Measurements from ENCODE around the gene CCDC146. TPM values are rescaled to one million over a fixed set of nuclear protein-coding genes. Genes with fewer than 3 reads are reported as not detected.
A peak's percentile ranks its signal among the peaks of the same experiment; 100 is the strongest.

Gene CCDC146
- total and polyA plus RNA-seq, 2 of the 13 experiments (the other 11 are each of a cell fraction or from before 2014, with no cell fraction given), result 2.4 to 4.1 TPM

DNA sequence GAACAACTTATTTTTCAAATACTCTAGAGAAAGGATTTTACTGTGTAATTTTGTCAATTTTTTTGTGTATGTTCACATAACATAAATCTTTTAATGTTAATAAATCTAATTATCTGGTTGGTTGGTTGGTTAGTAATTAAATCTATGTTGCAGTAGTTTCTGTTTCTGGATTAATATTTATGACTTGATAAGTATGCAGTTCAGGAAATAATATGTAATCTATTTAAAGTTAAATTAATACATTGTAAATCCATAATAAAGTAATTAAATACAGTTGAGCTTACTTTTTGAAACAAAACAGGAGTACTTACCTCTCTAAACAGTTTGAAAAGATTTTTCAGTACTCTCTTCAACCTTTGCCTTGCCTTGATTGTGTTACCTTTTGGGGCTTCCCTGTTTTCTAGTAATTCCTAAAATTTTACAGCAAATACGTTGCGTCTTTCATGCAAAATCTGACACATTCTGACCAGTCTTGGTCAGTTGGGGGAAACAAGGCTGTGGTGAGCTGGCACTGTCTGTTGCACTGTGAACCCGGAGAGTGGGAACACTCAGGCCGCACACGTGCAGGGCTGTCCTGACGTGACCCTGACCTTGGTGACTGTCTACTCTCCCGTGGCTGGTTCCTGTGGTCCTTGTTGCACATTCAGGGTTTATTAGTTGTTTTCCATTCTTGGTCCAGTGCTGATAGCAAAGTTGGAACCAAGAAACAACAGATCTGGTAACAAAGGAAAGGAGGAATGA is 122.8 kb downstream of the CCDC146 start (continued):
- TF ChIP-seq, protein P1, sequence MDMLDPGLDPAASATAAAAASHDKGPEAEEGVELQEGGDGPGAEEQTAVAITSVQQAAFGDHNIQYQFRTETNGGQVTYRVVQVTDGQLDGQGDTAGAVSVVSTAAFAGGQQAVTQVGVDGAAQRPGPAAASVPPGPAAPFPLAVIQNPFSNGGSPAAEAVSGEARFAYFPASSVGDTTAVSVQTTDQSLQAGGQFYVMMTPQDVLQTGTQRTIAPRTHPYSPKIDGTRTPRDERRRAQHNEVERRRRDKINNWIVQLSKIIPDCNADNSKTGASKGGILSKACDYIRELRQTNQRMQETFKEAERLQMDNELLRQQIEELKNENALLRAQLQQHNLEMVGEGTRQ (IDR thresholded peaks at IDR 0.05; ENCODE audit: low read depth, low read length), result peak; percentile 12; the same call in 1 of the 2 replicates
- TF ChIP-seq, protein P1 (CRISPR knock-in tag; IDR thresholded peaks at IDR 0.05; ENCODE audit: borderline replicate concordance), result no peak

DNA sequence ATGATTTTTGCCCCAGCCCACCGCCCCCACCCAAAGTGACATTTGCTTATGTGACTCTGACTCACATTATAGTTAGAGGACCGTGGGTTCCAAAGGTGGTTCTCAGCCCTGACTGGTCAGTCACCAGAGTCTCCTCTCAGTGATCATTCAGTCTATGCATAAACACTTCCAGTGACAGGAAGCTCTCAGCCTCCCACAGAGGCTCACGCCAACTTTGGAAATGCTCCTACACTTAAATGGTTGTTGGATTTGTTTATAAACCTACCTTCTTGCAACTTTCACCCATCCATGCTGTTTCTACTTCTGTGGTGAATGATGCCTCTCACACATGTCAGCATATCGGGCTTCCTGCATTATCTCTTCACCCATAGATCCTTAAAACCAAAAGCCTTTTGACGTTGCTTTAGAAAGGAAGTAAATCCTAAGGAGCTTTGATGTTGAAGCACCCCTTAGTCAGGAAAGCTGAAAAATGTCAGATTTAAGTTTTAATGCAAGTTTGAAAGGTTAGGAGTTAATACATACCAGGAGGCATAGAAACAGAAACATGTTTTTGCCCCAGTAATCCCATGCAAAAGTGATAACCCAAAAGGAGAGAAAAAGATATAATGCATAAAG is 123.7 kb downstream of the CCDC146 start:
- H2AFZ ChIP-seq (ENCODE audit: low read length), result peak overlapping the region; percentile 49
- H3K79me2 ChIP-seq (ENCODE audit: insufficient read depth, low read length), result no peaks in the 10 kb centered on the region
- CTCF ChIA-PET (ENCODE audit: low intra/inter-chr PET ratio, low total read pairs), result no interaction called here
- peak overlapping the region; percentile 32; the same call in 1 of the 2 replicates for H3K9ac ChIP-seq (ENCODE audit: insufficient read depth, low read depth, low read length)
- peak overlapping the region; percentile 4 to 49 (median 45); a peak in 5 of 6 replicates for H3K4me3 ChIP-seq (replicated peaks in 1 of 3; ENCODE audit: insufficient read depth in 1 of 3, low read depth in 2 of 3, low read length in 3 of 3)
- peak overlapping the region; percentile 82 for H3K4me2 ChIP-seq (ENCODE audit: low read depth, low read length)
- POLR2A ChIA-PET, result interaction anchor here (1.2 kb wide), 1 partner anchor 124 kb away, joined by 3 read pairs; the partner anchor contains the start of gene CCDC146
- ATAC-seq (peak; percentile 88), FAIRE-seq (peak; percentile 32), DNase-seq (ENCODE audit: low spot score) (peak; percentile 19)
- intact Hi-C loops (cut with micrococcal nuclease; ENCODE audit: unreplicated experiment) (loop anchor here (2.0 kb wide), 1 partner anchor 85 kb away; no protein-coding TSS in a partner anchor), in situ Hi-C loops (cut with HindIII; ENCODE audit: extremely low pct_ligation_motif_present, low pct_unique_long_range_greater_than_20kb) (loop anchor here (10.0 kb wide), 1 partner anchor 121 kb away; the partner anchor contains the start of gene CCDC146)
- no peaks in the 10 kb centered on the region for H4K20me1 ChIP-seq (ENCODE audit: insufficient read depth, low read length)
- no TSS peak for BruUV-seq (replicated peaks)
- peak overlapping the region; percentile 63 for H3K27ac ChIP-seq (ENCODE audit: extremely low read length, insufficient read depth, low read length)
- TF ChIP-seq RBM39 (IDR thresholded peaks at IDR 0.05; ENCODE audit: low read depth, low read length, poor library complexity, severe bottlenecking) (no peak), IRF2 (CRISPR knock-in tag; IDR thresholded peaks at IDR 0.05) (no peak), PRMT3 (CRISPR knock-in tag; IDR thresholded peaks at IDR 0.05; ENCODE audit: borderline replicate concordance, low read depth) (no peak), SMAD9 (CRISPR knock-in tag; IDR thresholded peaks at IDR 0.05) (no peak), ZEB1 (IDR thresholded peaks at IDR 0.05; ENCODE audit: insufficient replicate concordance, low read depth) (no peak), ZNF816 (CRISPR knock-in tag; IDR thresholded peaks at IDR 0.05; ENCODE audit: borderline replicate concordance) (no peak), NCOA1 (CRISPR knock-in tag; IDR thresholded peaks at IDR 0.05) (no peak), ZNF337 (CRISPR knock-in tag; IDR thresholded peaks at IDR 0.05; ENCODE audit: borderline replicate concordance, low read depth) (no peak), FLYWCH1 (CRISPR knock-in tag; IDR thresholded peaks at IDR 0.05) (no peak)
- TF ChIP-seq, protein P2, sequence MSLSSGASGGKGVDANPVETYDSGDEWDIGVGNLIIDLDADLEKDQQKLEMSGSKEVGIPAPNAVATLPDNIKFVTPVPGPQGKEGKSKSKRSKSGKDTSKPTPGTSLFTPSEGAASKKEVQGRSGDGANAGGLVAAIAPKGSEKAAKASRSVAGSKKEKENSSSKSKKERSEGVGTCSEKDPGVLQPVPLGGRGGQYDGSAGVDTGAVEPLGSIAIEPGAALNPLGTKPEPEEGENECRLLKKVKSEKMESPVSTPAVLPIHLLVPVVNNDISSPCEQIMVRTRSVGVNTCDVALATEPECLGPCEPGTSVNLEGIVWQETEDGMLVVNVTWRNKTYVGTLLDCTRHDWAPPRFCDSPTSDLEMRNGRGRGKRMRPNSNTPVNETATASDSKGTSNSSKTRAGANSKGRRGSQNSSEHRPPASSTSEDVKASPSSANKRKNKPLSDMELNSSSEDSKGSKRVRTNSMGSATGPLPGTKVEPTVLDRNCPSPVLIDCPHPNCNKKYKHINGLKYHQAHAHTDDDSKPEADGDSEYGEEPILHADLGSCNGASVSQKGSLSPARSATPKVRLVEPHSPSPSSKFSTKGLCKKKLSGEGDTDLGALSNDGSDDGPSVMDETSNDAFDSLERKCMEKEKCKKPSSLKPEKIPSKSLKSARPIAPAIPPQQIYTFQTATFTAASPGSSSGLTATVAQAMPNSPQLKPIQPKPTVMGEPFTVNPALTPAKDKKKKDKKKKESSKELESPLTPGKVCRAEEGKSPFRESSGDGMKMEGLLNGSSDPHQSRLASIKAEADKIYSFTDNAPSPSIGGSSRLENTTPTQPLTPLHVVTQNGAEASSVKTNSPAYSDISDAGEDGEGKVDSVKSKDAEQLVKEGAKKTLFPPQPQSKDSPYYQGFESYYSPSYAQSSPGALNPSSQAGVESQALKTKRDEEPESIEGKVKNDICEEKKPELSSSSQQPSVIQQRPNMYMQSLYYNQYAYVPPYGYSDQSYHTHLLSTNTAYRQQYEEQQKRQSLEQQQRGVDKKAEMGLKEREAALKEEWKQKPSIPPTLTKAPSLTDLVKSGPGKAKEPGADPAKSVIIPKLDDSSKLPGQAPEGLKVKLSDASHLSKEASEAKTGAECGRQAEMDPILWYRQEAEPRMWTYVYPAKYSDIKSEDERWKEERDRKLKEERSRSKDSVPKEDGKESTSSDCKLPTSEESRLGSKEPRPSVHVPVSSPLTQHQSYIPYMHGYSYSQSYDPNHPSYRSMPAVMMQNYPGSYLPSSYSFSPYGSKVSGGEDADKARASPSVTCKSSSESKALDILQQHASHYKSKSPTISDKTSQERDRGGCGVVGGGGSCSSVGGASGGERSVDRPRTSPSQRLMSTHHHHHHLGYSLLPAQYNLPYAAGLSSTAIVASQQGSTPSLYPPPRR (CRISPR knock-in tag; IDR thresholded peaks at IDR 0.05; ENCODE audit: borderline replicate concordance), result no peak
- peaks cover 35% of the 10 kb centered on the region for H3K4me1 ChIP-seq (ENCODE audit: insufficient read depth, low read length)
- no peaks in the 10 kb centered on the region for H3K36me3 ChIP-seq (replicated peaks in 1 of 2; ENCODE audit: control insufficient read depth in 1 of 2, insufficient read depth in 2 of 2, low read length in 2 of 2)
- no peaks in the 10 kb centered on the region for H3K27me3 ChIP-seq (ENCODE audit: control insufficient read depth in 1 of 2, insufficient read depth in 2 of 2, low read length in 2 of 2)
- WGBS (ENCODE audit: low lambda C conversion rate), result 5% methylated on average over 4 of the region's 5 CpGs
- no peaks in the 10 kb centered on the region for H3K9me3 ChIP-seq (ENCODE audit: low read length)
